HCT116 (cell line): Measurements from ENCODE around the gene GPX3. TPM values are rescaled to one million over a fixed set of nuclear protein-coding genes. Genes with fewer than 3 reads are reported as not detected.

Experiments
- ATAC-seq: fragments of 200-7000 bp; cut with Tn5 transposase; 2 replicates; pipeline ENCODE4 v1.9.1; 2020; ENCODE audit warnings: mild to moderate bottlenecking, moderate library complexity
- BruUV-seq: library from RNA; stranded (reverse); fragments of 400-500 nt; replicated peaks from 2 replicates; lab custom pipeline; 2021; lab: Mats Ljungman, UMichigan
- CTCF ChIA-PET: fragments of 300-600 bp; sonication (Branson Sonifier 250); formaldehyde crosslinking; loops from one replicate; lab custom pipeline; 2021; ENCODE audit warnings: antibody characterized with exemption; lab: Charles Lee
- POLR2A ChIA-PET: fragments of 300-600, 350-600 bp; sonication (Branson Sonifier 250); formaldehyde crosslinking; loops from one replicate; lab custom pipeline; 2021; ENCODE audit warnings: antibody characterized with exemption; lab: Charles Lee
- RAD21 ChIA-PET, 2 experiments: fragments of 300-600 bp; sonication (Branson Sonifier 250); formaldehyde crosslinking; loops; one replicate each; lab custom pipeline; 2023; ENCODE audit warnings: low total read pairs in 2 of 2; ENCODE audit not compliant: uncharacterized antibody in 2 of 2, unreplicated experiment in 2 of 2, low non-redundant PET in 1 of 2; lab: Charles Lee
- DNase-seq: peaks from one replicate; pipeline ENCODE4 v3.0.0-alpha.2; 2010; ENCODE audit warnings: low read depth, low spot score
- H2AFZ ChIP-seq: fragments of 200-600 bp; shearing (Covaris generic), sonication (generic); 2 replicates; pipeline ENCODE4 v1.6.1; 2017; ENCODE audit warnings: low read depth, mixed run types, mixed read lengths, antibody characterized with exemption, low read length; ENCODE audit not compliant: poor library complexity, severe bottlenecking
- H3K27ac ChIP-seq: 2 replicates; pipeline ENCODE4 v1.5.1; 2012; ENCODE audit warnings: low read depth, low read length
- H3K27me3 ChIP-seq: fragments of 200-600 bp; sonication (generic); 2 replicates; pipeline ENCODE4 v1.6.1; 2016; ENCODE audit warnings: mixed run types, low read length, mixed read lengths; ENCODE audit not compliant: insufficient read depth
- H3K36me3 ChIP-seq, 2 experiments: fragments of 200-500 bp in 1 of 2; fragments of 200-600 bp in 1 of 2; sonication (Bioruptor generic) in 1 of 2; sonication (generic) in 1 of 2; 2 replicates each; pipeline versions ENCODE4 v1.5.1 to v1.6.1; 2014 to 2016; ENCODE audit warnings: low read length in 2 of 2, inconsistent platforms in 1 of 2, mixed read lengths in 1 of 2, mixed run types in 1 of 2; ENCODE audit not compliant: insufficient read depth in 2 of 2, control insufficient read depth in 1 of 2
- H3K4me1 ChIP-seq, 2 experiments: fragments of 200-600 bp in 1 of 2; sonication (generic) in 1 of 2; 2 replicates each; pipeline versions ENCODE4 v1.5.1 to v1.6.1; 2012 to 2017; ENCODE audit warnings: low read length in 2 of 2, inconsistent platforms in 1 of 2, mild to moderate bottlenecking in 1 of 2, mixed read lengths in 1 of 2, mixed run types in 1 of 2, moderate library complexity in 1 of 2; ENCODE audit not compliant: insufficient read depth in 2 of 2, control insufficient read depth in 1 of 2
- H3K4me2 ChIP-seq: fragments of 200-600 bp; sonication (generic); 2 replicates; pipeline ENCODE4 v1.6.1; 2017; ENCODE audit warnings: mixed run types, low read length, mixed read lengths
- H3K4me3 ChIP-seq, 2 experiments: fragments of 200-600 bp in 1 of 2; sonication (generic) in 1 of 2; replicated peaks in 1 of 2; 2 replicates each; pipeline ENCODE4 v1.5.1; 2011 to 2016; ENCODE audit warnings: low read length in 2 of 2, control low read depth in 1 of 2, low read depth in 1 of 2, mild to moderate bottlenecking in 1 of 2, mixed read lengths in 1 of 2, mixed run types in 1 of 2
- H3K79me2 ChIP-seq: fragments of 200-600 bp; sonication (generic); 2 replicates; pipeline ENCODE4 v1.6.1; 2017; ENCODE audit warnings: mild to moderate bottlenecking, mixed run types, low read length, moderate library complexity, mixed read lengths; ENCODE audit not compliant: insufficient read depth
- H3K9ac ChIP-seq: fragments of 200-600 bp; sonication (generic); 2 replicates; pipeline ENCODE4 v1.6.1; 2016; ENCODE audit warnings: low read length, mixed read lengths
- H3K9me2 ChIP-seq: fragments of 200-600 bp; sonication (generic), shearing (Covaris generic); 2 replicates; pipeline ENCODE4 v1.6.1; 2017; ENCODE audit warnings: mixed run types, mild to moderate bottlenecking, moderate library complexity; ENCODE audit not compliant: insufficient read depth
- H3K9me3 ChIP-seq, 2 experiments: fragments of 200-500 bp in 1 of 2; fragments of 200-600 bp in 1 of 2; sonication (Bioruptor generic) in 1 of 2; sonication (generic) in 1 of 2; 2 replicates each; pipeline ENCODE4 v1.6.1; 2014 to 2017; ENCODE audit warnings: low read length in 2 of 2, mixed read lengths in 2 of 2, inconsistent platforms in 1 of 2, low read depth in 1 of 2, mild to moderate bottlenecking in 1 of 2, mixed run types in 1 of 2, moderate library complexity in 1 of 2; ENCODE audit not compliant: control insufficient read depth in 1 of 2, insufficient read depth in 1 of 2
- H4K20me1 ChIP-seq: fragments of 200-600 bp; sonication (generic), shearing (Covaris generic); 2 replicates; pipeline ENCODE4 v1.6.1; 2017; ENCODE audit warnings: mixed run types, mild to moderate bottlenecking, moderate library complexity; ENCODE audit not compliant: insufficient read depth
- CBX3 ChIP-seq: IDR thresholded peaks from 2 replicates; pipeline ENCODE4 v1.6.1; 2012; ENCODE audit warnings: low read depth
- CEBPB ChIP-seq: IDR thresholded peaks from 2 replicates; pipeline ENCODE4 v1.6.1; 2012; ENCODE audit warnings: low read depth
- POLR2AphosphoS5 ChIP-seq: IDR thresholded peaks from 2 replicates; pipeline ENCODE4 v1.6.1; 2011; ENCODE audit warnings: mild to moderate bottlenecking, low read depth, low read length, moderate library complexity
- SIN3A ChIP-seq: IDR thresholded peaks from 2 replicates; pipeline ENCODE4 v1.6.1; 2012; ENCODE audit warnings: low read depth
- SP1 ChIP-seq: IDR thresholded peaks from 2 replicates; pipeline ENCODE4 v1.6.1; 2012; ENCODE audit warnings: low read depth
- SRF ChIP-seq: IDR thresholded peaks from 2 replicates; pipeline ENCODE4 v1.6.1; 2012; ENCODE audit warnings: low read depth
- TCF7L2 ChIP-seq: IDR thresholded peaks from 2 replicates; pipeline ENCODE4 v1.7.0; 2011; ENCODE audit warnings: borderline replicate concordance, inconsistent platforms; ENCODE audit not compliant: insufficient read depth, insufficient read length; ENCODE audit errors: extremely low read depth
- YY1 ChIP-seq: IDR thresholded peaks from 2 replicates; pipeline ENCODE4 v1.6.1; 2011; ENCODE audit warnings: low read length, low read depth, moderate library complexity, mild to moderate bottlenecking; ENCODE audit not compliant: insufficient replicate concordance; ENCODE audit errors: extremely low read depth
- ZFX ChIP-seq: fragments of 450-650 bp; IDR thresholded peaks from 2 replicates; pipeline ENCODE4 v1.6.1; 2017
- ZNF274 ChIP-seq: fragments of 200-500 bp; sonication (Bioruptor generic); IDR thresholded peaks from 2 replicates; pipeline ENCODE4 v1.6.1; 2014; ENCODE audit warnings: mild to moderate bottlenecking, low read depth, low read length, inconsistent platforms
- intact Hi-C: fragments of 100-400 bp; cut with micrococcal nuclease; formaldehyde crosslinking; loops from 2 replicates; pipeline ENCODE4 v1.10.0; 2022
- total RNA-seq: library from RNA; stranded (reverse); gene quantifications from one replicate; pipeline ENCODE4 v1.2.1, GENCODE V29; 2021; ENCODE audit not compliant: unreplicated experiment
- TF ChIP-seq, protein P1 (sequence below), 3 experiments: fragments of 200-600 bp in 1 of 3; sonication (generic) in 1 of 3; IDR thresholded peaks in 2 of 3; conservative IDR thresholded peaks in 1 of 3; 2 replicates each; pipeline ENCODE4 v1.5.1; 2012 to 2017; ENCODE audit warnings: low read depth in 2 of 3, low read length in 2 of 3, antibody characterized with exemption in 1 of 3, borderline replicate concordance in 1 of 3, control low read depth in 1 of 3, mild to moderate bottlenecking in 1 of 3, mixed read lengths in 1 of 3, mixed run types in 1 of 3, moderate library complexity in 1 of 3; ENCODE audit not compliant: insufficient read depth in 1 of 3
- TF ChIP-seq, protein P2 (sequence below): IDR thresholded peaks from 2 replicates; pipeline ENCODE4 v1.6.1; 2012
- TF ChIP-seq, protein P3 (sequence below): IDR thresholded peaks from 2 replicates; pipeline ENCODE4 v1.6.1; 2012

Gene GPX3
- total RNA-seq, 1 experiment from 2014 or later, result 0.96 TPM

DNA sequence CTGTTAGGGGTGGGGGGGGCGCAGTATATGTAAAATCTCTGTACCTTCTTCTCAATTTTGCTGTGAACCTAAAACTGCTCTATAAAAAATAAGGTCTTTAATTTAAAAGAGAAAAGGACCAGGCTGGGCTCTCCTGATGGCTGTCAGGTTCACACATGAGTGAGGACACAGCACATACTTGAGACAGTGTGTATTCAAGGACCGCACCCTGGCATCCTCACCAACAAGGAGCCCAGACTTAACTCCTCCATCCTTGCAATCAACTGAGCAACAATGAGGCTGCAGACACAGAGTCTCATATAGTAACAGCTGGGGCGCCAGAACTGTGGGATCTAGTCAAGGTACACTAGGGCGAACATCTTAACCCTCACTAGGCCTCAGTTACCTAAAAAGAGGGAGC lies 50.6 kb downstream of the GPX3 start:
- H3K4me1 ChIP-seq, result peaks cover 19 to 43% of the 10 kb centered on the region in 2 experiments
- intact Hi-C loops, result no loop called here
- H3K9me2 ChIP-seq, result no peaks in the 10 kb centered on the region
- no peak overlapping the region for H3K4me2 ChIP-seq
- no peak overlapping the region for H3K4me3 ChIP-seq
- H2AFZ ChIP-seq, result no peak overlapping the region
- ChIA-PET CTCF (interaction anchor here (1.1 kb wide), 2 partner anchors 23 to 45 kb away, joined by 3 read pairs; no protein-coding TSS in a partner anchor), RAD21 (no interaction called here), POLR2A (no interaction called here)
- BruUV-seq, result no TSS peak
- H3K9ac ChIP-seq, result no peak overlapping the region
- TF ChIP-seq CBX3 (no peak), SRF (no peak), SP1 (no peak), ZNF274 (no peak), POLR2AphosphoS5 (no peak), ZFX (no peak), YY1 (no peak), TCF7L2 (no peak), CEBPB (no peak), SIN3A (no peak)
- TF ChIP-seq, protein P1, sequence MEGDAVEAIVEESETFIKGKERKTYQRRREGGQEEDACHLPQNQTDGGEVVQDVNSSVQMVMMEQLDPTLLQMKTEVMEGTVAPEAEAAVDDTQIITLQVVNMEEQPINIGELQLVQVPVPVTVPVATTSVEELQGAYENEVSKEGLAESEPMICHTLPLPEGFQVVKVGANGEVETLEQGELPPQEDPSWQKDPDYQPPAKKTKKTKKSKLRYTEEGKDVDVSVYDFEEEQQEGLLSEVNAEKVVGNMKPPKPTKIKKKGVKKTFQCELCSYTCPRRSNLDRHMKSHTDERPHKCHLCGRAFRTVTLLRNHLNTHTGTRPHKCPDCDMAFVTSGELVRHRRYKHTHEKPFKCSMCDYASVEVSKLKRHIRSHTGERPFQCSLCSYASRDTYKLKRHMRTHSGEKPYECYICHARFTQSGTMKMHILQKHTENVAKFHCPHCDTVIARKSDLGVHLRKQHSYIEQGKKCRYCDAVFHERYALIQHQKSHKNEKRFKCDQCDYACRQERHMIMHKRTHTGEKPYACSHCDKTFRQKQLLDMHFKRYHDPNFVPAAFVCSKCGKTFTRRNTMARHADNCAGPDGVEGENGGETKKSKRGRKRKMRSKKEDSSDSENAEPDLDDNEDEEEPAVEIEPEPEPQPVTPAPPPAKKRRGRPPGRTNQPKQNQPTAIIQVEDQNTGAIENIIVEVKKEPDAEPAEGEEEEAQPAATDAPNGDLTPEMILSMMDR (IDR thresholded peaks at IDR 0.05 in 2 of 3, conservative IDR thresholded peaks at IDR 0.05 in 1 of 3; ENCODE audit: borderline replicate concordance in 1 of 3, insufficient read depth in 1 of 3, low read depth in 2 of 3, low read length in 2 of 3), result no peak
- TF ChIP-seq, protein P2, sequence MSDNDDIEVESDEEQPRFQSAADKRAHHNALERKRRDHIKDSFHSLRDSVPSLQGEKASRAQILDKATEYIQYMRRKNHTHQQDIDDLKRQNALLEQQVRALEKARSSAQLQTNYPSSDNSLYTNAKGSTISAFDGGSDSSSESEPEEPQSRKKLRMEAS, result no peak
- TF ChIP-seq, protein P3, sequence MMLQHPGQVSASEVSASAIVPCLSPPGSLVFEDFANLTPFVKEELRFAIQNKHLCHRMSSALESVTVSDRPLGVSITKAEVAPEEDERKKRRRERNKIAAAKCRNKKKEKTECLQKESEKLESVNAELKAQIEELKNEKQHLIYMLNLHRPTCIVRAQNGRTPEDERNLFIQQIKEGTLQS, result no peak
- H3K9me3 ChIP-seq, result no peaks in the 10 kb centered on the region
- no peaks in the 10 kb centered on the region; the same call in 1 of the 2 replicates for H4K20me1 ChIP-seq
- H3K36me3 ChIP-seq, result no peaks in the 10 kb centered on the region
- H3K27ac ChIP-seq, result no peak overlapping the region
- DNase-seq, result no peak
- peaks cover 33% of the 10 kb centered on the region for H3K79me2 ChIP-seq
- H3K27me3 ChIP-seq, result no peaks in the 10 kb centered on the region
- no peak for ATAC-seq
